ENCODE results near the gene PJVK. TPM values are rescaled to one million over a fixed set of nuclear protein-coding genes. Genes with fewer than 3 reads are reported as not detected.

The PJVK gene
- total and polyA plus RNA-seq, 10 of the 15 experiments (the other 5 are each of a cell fraction or from before 2014, with no cell fraction given) = 1.8 to 6.8 (median 3.2) TPM

DNA sequence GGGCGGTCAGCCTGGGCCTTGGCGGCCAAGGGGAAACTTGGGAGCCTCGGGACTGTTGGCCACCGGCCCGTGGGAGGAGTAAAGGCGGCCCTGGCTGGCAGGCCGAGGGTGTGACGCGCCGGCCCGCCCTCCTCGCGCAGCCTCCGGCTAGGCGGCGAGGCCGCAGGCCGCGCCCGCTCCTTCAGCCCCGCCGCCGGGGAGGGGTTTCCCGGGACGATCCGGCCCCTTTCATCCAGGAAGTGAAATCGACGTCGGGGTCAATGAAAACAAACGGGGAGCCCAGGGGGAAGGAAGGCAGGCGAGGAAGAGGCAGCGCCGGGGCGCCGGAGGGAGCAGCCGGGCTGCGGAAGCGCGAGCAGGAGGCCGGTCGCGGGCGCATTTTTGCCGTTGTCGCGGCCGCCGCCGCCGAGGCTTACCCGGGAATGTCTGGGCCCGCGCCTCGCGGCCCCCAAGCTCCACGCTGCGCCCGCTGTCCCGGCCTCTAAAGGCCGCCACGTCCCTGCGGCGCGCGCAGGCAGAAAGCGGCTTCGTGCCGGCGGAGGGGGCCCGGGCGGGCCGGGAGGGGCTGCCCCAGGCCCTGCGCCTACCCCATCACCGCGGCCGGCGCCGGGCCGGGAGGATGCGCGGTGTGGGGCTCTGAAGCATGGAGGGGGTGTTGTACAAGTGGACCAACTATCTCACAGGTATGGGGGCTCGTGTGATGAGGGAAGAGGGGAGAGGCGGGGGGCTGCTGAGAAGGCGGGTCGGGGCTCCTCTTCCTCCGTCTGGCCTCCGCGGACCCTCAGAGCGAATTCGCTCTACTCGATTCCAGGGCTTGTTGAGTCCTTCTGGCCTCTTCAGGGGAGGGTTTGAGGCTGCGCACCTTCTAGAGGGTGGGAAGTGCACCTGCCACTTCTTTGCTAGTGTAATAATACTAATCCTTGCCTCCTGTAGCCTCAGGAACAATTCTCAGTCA is 29.3 kb downstream of the PJVK start, which contains the start of gene PLEKHA3 (continued):
- TF ChIP-seq, protein P1, sequence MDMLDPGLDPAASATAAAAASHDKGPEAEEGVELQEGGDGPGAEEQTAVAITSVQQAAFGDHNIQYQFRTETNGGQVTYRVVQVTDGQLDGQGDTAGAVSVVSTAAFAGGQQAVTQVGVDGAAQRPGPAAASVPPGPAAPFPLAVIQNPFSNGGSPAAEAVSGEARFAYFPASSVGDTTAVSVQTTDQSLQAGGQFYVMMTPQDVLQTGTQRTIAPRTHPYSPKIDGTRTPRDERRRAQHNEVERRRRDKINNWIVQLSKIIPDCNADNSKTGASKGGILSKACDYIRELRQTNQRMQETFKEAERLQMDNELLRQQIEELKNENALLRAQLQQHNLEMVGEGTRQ (IDR thresholded peaks at IDR 0.05; ENCODE audit: borderline replicate concordance, low read depth, low read length) = no peak
- peak; percentile 67 for TF ChIP-seq LARP7 (IDR thresholded peaks at IDR 0.05)
- TF ChIP-seq, protein P2, sequence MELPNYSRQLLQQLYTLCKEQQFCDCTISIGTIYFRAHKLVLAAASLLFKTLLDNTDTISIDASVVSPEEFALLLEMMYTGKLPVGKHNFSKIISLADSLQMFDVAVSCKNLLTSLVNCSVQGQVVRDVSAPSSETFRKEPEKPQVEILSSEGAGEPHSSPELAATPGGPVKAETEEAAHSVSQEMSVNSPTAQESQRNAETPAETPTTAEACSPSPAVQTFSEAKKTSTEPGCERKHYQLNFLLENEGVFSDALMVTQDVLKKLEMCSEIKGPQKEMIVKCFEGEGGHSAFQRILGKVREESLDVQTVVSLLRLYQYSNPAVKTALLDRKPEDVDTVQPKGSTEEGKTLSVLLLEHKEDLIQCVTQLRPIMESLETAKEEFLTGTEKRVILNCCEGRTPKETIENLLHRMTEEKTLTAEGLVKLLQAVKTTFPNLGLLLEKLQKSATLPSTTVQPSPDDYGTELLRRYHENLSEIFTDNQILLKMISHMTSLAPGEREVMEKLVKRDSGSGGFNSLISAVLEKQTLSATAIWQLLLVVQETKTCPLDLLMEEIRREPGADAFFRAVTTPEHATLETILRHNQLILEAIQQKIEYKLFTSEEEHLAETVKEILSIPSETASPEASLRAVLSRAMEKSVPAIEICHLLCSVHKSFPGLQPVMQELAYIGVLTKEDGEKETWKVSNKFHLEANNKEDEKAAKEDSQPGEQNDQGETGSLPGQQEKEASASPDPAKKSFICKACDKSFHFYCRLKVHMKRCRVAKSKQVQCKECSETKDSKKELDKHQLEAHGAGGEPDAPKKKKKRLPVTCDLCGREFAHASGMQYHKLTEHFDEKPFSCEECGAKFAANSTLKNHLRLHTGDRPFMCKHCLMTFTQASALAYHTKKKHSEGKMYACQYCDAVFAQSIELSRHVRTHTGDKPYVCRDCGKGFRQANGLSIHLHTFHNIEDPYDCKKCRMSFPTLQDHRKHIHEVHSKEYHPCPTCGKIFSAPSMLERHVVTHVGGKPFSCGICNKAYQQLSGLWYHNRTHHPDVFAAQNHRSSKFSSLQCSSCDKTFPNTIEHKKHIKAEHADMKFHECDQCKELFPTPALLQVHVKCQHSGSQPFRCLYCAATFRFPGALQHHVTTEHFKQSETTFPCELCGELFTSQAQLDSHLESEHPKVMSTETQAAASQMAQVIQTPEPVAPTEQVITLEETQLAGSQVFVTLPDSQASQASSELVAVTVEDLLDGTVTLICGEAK (IDR thresholded peaks at IDR 0.05; ENCODE audit: borderline replicate concordance) = no peak
- no peak for TF ChIP-seq BMI1 (IDR thresholded peaks at IDR 0.05; ENCODE audit: borderline replicate concordance)
- peak in 1 of 2 experiments; percentile 3; a peak in 1 of 4 replicates for TF ChIP-seq IKZF2 (IDR thresholded peaks at IDR 0.05)
- TF ChIP-seq CHD1 (IDR thresholded peaks at IDR 0.05; ENCODE audit: low read depth, low read length) = no peak
- TF ChIP-seq GATAD2B (conservative IDR thresholded peaks at IDR 0.05; ENCODE audit: low read depth) = peak; percentile 89
- TF ChIP-seq CHD4 (IDR thresholded peaks at IDR 0.05) = no peak
- TF ChIP-seq GABPA (IDR thresholded peaks at IDR 0.05; ENCODE audit: low read depth) = peak; percentile 55; the same call in 1 of the 2 replicates
- peak; percentile 62 for TF ChIP-seq CREB1 (IDR thresholded peaks at IDR 0.05; ENCODE audit: low read depth)
- TF ChIP-seq MXI1 (IDR thresholded peaks at IDR 0.05; ENCODE audit: low read depth, low read length) = peak; percentile 59; the same call in 1 of the 2 replicates
- peak in 1 of 2 experiments; percentile 23; a peak in 1 of 4 replicates for TF ChIP-seq BHLHE40 (IDR thresholded peaks at IDR 0.05; ENCODE audit: borderline replicate concordance in 1 of 2, low read depth in 2 of 2, low read length in 1 of 2)
- peak; percentile 36 for TF ChIP-seq NRF1 (conservative IDR thresholded peaks at IDR 0.05; ENCODE audit: low read depth, low read length)
- peak; percentile 22 for TF ChIP-seq RELA (IDR thresholded peaks at IDR 0.05; ENCODE audit: borderline replicate concordance, partially characterized antibody)
- 0 out of 2 replicates have a peak, but pooled peaks have one; percentile 14 for TF ChIP-seq RB1 (IDR thresholded peaks at IDR 0.05; ENCODE audit: borderline replicate concordance)
- TF ChIP-seq CBX5 (IDR thresholded peaks at IDR 0.05; ENCODE audit: low read depth) = 0 out of 2 replicates have a peak, but pooled peaks have one; percentile 38
- TF ChIP-seq, protein P3, sequence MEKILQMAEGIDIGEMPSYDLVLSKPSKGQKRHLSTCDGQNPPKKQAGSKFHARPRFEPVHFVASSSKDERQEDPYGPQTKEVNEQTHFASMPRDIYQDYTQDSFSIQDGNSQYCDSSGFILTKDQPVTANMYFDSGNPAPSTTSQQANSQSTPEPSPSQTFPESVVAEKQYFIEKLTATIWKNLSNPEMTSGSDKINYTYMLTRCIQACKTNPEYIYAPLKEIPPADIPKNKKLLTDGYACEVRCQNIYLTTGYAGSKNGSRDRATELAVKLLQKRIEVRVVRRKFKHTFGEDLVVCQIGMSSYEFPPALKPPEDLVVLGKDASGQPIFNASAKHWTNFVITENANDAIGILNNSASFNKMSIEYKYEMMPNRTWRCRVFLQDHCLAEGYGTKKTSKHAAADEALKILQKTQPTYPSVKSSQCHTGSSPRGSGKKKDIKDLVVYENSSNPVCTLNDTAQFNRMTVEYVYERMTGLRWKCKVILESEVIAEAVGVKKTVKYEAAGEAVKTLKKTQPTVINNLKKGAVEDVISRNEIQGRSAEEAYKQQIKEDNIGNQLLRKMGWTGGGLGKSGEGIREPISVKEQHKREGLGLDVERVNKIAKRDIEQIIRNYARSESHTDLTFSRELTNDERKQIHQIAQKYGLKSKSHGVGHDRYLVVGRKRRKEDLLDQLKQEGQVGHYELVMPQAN (conservative IDR thresholded peaks at IDR 0.05) = peak; percentile 88
- no peak for TF ChIP-seq ZZZ3 (IDR thresholded peaks at IDR 0.05; ENCODE audit: control insufficient read depth, insufficient read length, low read depth)
- TF ChIP-seq ASH2L (IDR thresholded peaks at IDR 0.05; ENCODE audit: borderline replicate concordance, low read depth) = peak; percentile 31; the same call in 1 of the 2 replicates
